ENCODE measurements around the gene KCNMA1.
"Not testable (repeated sequence)": the region's sequence is repeated elsewhere in the genome, so short reads cannot be mapped to it uniquely, and the experiment has no call there.

Gene KCNMA1

DNA sequence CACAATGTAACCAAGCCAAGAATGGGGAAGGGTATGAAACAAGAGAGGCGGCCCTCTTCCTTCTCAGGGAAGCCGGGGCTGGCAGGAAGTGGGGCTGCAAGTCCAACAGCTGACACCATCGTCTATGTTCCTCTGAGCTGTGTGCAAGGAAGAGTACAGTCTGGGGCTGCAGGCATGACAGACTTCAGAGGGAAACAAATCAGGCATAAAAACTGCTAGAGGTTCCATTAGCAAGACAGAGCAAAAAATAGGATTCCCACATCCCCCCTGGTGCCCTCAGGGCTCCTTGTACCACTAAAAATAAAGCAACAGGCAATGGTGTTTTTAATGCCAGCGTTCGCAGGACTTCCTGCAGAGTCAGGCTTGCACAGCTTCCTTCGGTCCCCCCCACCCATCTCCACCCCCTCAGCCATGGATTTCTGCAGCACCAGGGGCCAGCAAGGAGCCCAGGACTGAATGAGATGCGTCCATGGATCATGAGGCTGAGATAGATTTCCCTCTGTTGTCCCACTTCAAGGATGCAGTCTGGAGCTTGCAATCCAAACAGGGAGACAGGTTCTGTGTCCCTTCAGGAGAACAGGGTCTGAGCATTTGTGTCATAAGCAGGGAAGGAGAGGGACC, 34.6 kb downstream of the KCNMA1 start:
- DNase-seq = no peak

GRCh38 chr10:77602231-77602912, 35.2 kb downstream of the KCNMA1 start:
- no peak for DNase-seq

DNA sequence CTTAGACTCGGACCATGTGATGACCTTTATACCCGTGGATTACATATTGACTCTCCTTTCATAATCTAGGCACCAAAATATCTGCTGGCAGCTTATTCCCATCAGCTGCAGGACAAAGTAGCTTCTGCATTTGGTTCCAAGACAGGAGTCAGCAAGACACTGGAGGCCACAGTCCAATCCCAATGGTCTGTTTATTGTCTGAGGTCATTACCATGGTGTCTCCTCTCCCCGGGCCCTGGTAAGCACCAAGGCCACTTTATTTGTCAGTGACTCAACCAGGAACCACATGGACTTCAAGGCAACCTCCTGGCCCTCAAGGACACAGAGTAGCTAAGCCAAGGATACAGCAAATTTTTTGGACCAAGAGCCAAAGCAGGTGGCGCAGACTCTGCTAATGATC, 36.1 kb downstream of the KCNMA1 start:
- DNase-seq = no peak

DNA sequence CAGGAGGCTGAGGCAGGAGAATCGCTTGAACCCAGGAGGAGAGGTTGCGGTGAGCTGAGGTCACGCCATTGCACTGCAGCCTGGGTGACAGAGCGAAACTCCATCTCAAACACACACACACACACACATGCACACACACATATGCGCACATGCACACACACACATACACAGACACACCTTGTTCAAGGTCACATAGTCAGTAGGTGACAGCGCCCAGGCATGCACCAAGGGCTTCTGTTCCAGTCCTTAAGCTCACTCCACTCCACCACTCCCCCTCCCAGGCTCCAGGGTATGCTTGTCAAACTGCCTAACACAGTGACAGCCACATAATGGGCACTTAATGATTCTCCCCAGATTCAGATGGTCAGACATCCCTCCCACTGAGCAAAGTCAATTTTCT, 37.0 kb downstream of the KCNMA1 start:
- no peak for DNase-seq

GRCh38 chr10:77599651-77600050, 38.0 kb downstream of the KCNMA1 start:
- no peak for DNase-seq

DNA sequence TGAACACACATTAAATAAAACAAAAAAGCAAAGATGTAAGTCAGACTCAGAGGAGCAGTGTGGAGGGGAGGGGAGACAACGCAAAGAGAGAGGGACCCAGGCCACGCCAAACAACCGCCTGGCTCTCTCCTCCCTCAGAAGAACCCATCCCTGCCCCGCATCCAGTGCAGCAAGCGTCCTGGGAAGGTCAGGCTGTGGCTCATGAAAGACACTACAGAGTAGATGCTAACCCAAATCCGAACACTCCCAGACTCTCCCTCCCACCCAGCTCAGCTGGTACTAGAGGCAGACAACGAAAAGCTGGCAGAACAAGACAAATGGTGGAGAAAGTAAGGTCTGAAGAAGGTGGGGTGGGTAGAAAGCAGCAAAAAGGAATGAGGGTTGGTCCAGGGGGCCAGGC, 39.0 kb downstream of the KCNMA1 start:
- no peak for DNase-seq

- no peak for DNase-seq
Observed at GRCh38 chr10:77597560-77597959, 40.0 kb downstream of the KCNMA1 start.

- no peak for DNase-seq
Observed at GRCh38 chr10:77594471-77594783, 43.2 kb downstream of the KCNMA1 start.

- DNase-seq = no peak
Observed at GRCh38 chr10:77593771-77594470, 43.7 kb downstream of the KCNMA1 start.

DNA sequence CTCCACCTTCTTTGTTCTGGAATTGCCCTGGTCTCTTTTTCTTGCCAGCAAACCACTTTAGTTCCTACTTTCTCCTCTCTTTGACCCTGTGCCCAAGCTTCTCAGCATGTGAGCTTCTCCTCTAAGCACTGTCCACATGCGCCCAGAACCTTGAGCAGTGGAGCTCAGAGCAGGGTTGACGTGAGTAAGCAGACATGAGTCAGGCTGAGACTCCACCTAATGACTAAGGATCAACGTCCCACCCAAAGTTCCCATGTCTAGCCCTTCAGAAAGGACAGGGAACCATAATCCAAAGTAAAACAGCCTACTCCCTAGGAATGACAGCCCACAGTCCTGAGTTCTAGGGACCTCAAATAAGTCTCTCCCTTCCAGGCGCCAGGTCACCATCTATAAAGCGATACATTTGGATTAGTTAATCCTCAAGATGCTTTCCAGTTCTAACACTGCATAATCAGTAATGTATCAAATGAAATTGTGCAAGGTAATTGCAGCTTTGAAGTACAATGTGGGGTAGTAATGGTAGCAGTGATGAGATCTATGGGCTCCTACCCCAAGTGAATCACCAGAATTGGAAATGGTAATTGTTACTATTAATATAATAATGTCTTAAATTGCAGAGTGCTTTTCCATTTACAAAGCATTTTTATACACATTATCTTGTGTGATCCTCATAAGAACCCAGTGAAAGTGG, 44.5 kb downstream of the KCNMA1 start:
- DNase-seq = no peak

GRCh38 chr10:77592510-77592909, 45.1 kb downstream of the KCNMA1 start:
- no peak for DNase-seq

GRCh38 chr10:77591238-77591880, 46.2 kb downstream of the KCNMA1 start:
- DNase-seq = no peak

DNA sequence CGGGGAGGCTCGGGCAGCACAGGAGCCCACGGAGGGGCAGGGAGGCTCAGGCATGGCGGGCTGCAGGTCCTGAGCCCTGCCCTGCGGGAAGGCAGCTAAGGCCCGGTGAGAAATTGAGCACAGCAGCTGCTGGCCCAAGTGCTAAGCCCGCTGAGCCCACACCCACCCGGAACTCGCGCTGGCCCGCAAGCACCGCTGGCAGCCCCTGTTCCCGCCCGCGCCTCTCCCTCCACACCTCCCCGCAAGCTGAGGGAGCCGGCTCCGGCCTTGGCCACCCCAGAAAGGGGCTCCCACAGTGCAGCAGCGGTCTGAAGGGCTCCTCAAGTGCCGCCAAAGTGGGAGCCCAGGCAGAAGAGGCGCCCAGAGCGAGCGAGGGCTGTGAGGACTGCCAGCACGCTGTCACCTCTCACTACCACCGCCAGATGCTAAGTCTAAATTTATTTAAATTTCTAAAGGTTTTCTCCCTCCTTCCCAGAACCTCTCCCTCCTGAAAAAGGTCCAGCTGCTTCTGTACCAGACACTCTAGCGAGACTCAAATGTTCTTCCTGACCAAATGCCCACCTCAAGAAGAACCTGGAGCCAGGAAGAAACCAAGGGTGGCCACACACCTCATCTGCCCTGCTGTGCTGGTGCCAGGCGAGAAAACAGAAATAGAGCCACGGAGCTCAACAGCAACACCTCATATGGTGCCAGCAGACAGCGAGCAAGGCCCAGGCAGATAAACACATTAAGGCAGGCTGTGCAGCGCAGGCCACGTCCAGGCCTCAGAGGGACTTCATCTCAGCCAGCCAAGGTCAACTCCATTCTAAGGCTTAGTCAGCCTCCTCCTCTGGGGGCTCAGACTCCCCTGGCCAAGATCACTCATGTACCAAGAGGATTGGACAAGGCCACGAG, 47.0 kb downstream of the KCNMA1 start:
- no peak for DNase-seq

DNA sequence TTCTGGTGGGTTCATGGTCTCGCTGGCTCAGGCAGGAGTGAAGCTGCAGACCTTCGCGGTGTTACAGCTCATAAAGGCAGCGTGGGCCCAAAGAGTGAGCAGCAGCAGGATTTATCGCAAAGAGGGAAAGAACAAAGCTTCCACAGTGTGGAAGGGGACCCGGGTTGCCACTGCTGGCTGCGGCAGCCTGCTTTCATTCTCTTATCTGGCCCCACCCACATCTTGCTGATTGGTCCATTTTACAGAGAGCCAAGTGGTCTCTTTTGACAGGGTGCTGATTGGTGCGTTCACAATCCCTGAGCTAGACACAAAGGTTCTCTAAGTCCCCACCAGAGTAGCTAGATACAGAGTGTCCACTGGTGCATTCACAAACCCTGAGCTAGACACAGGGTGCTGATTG, 47.9 kb downstream of the KCNMA1 start:
- not testable (repeated sequence) for DNase-seq

DNA sequence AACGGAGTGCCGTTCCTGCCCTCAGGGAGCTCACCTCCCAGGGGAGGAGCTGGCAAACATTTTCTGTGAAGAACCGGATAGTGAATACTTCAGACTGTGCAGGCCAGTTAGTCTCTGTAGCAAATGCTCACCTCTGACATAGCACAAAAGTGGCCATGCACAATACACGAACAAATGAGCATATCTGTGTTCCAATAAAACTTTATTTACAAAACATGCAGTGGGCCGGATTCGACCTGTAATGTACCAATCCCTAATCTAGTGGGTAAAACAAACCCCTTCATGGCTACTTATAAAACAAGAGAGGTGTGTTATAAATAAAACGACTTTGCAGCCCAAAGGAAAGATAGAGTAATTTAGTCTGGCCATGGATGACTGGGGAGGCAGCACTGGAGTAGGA, 48.7 kb downstream of the KCNMA1 start:
- no peak for DNase-seq

DNA sequence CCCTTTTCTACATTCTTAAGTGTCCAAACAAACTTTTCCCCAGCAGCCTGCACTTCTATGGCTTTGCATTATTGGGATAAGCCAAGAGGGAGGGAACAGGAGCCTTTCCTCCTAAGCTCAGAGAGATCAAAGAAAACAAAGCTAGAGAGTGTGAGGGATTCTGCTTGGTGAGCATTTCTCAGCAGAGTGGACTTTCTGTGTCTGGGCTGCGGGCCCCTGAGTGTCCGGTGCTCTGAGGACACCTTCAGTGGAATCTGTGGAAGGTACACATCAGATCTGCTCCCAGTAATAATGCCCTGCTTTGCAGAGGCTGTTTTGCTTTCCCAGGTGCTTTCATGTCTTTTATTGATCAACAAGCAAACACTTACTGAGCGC, 50.2 kb downstream of the KCNMA1 start:
- DNase-seq = no peak

- DNase-seq = no peak
Observed at GRCh38 chr10:77586719-77587415, 50.7 kb downstream of the KCNMA1 start.

- no peak for DNase-seq
Observed at GRCh38 chr10:77584938-77585337, 52.7 kb downstream of the KCNMA1 start.

- no peak for DNase-seq
Observed at GRCh38 chr10:77583527-77583926, 54.1 kb downstream of the KCNMA1 start.

DNA sequence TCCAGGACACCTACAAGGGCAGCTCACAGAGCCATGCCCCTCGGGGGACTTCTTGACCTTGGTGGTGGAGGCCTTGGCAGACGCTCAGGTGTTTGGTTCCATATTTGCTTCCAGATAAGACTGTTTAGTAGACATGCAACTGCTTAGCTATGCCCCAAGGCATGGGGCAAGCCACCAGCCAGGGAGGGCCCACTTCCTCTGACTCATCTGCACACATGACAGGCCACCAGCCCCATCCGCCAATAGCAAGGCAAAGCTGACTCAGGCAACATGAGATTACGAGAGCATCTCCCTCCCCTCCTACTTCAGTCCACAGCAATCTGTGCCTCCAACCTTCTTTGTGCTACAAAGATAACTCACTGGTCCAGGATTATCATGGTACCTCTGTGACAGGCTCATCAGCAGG, 54.9 kb downstream of the KCNMA1 start:
- no peak for DNase-seq

DNA sequence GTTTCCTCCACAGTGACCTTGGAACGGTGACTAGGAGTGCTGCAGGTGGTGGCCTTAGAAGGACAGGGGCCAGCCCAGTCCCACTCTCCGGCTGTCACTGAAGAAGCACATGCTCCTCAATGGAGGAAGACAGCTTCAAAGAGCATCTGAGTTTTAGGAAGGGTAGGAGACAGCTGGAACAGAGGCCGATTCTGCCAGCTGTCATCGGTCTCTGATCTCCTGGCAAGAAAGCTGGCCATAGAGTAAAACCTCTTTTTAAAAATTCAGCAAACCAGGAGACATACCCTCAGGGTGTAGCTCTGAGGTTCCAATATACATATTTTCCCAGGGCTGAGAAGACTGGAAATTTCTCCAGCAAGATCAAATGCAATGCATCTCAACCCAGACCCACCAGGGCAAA, 55.9 kb downstream of the KCNMA1 start:
- DNase-seq = no peak

DNA sequence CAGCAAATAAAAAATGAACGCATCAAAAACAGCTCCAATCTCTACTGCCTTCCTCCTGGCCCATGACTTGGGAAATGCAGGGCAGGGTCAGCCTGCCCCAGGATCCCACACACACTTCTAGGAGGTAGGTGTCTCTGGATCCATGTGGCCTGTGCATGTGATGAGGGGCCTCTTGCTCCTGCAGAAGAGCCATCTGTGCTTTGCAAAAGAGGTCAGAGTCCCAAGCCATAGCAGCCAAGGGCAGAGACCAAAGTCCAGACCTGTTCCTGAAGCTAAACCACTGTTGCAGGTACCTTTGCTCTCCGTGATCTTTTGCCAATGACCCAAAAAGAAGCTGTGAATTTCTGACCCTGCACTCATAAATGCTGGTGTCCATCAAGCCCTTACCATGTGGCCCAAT, 57.1 kb downstream of the KCNMA1 start:
- DNase-seq = no peak

Data from NCI-H2029 treated with DMSO at 0.1 percent for 48 hours (cell line).